Measurements from ENCODE around the gene ANKRD12. TPM values are rescaled to one million over a fixed set of nuclear protein-coding genes. Genes with fewer than 3 reads are reported as not detected.

The ANKRD12 gene
- total RNA-seq, 1 donor from 2014 or later = 11.4 TPM

- intact Hi-C loops (cut with DNase I) = loop anchor here (10.0 kb wide), 3 partner anchors 428 to 782 kb away; partner anchors contain the start of genes MTCL1, PPP4R1 and VAPA
- peaks cover 0 to 8% of the 10 kb centered on the region in 2 donors for H3K4me1 ChIP-seq
- no peak overlapping the region for H3K27ac ChIP-seq
- no peaks in the 10 kb centered on the region for H3K27me3 ChIP-seq
- H3K36me3 ChIP-seq = peaks cover 16 to 34% of the 10 kb centered on the region in 2 donors
- no peak for DNase-seq (ENCODE audit: low spot score in 2 of 2)
- TF ChIP-seq CTCF (IDR thresholded peaks at IDR 0.05) = no peak
- H3K9me3 ChIP-seq = no peaks in the 10 kb centered on the region
- H3K4me3 ChIP-seq = no peak overlapping the region
Observed at GRCh38 chr18:9133225-9133624, 3.4 kb upstream of the ANKRD12 start.

- intact Hi-C loops (cut with DNase I) = loop anchor here (5.0 to 10.0 kb wide), 5 partner anchors 78 to 780 kb away; partner anchors contain the start of genes MTCL1, PPP4R1 and VAPA
- no peak for DNase-seq (ENCODE audit: low spot score in 2 of 2)
- TF ChIP-seq CTCF (IDR thresholded peaks at IDR 0.05) = no peak
- no peaks in the 10 kb centered on the region for H3K27me3 ChIP-seq
- peaks cover 4 to 26% of the 10 kb centered on the region in 2 donors for H3K4me1 ChIP-seq
- H3K9me3 ChIP-seq = no peaks in the 10 kb centered on the region
- H3K36me3 ChIP-seq = peaks cover 0 to 17% of the 10 kb centered on the region in 2 donors
- peak overlapping the region; percentile 87 to 93 for H3K4me3 ChIP-seq
- peak overlapping the region; percentile 96 to 99 for H3K27ac ChIP-seq
Observed at GRCh38 chr18:9135081-9135911, 1.3 kb upstream of the ANKRD12 start.

GRCh38 chr18:9135912-9136314 is 668 bp upstream of the ANKRD12 start:
- Histone ChIP-seq H3K36me3 (peaks cover 0 to 17% of the 10 kb centered on the region in 2 donors), H3K4me3 (peak overlapping the region; percentile 87 to 93), H3K4me1 (peaks cover 4 to 30% of the 10 kb centered on the region in 2 donors), H3K27me3 (no peaks in the 10 kb centered on the region), H3K27ac (peak overlapping the region; percentile 96 to 99), H3K9me3 (no peaks in the 10 kb centered on the region)
- no peak for DNase-seq (ENCODE audit: low spot score in 2 of 2)
- TF ChIP-seq CTCF (IDR thresholded peaks at IDR 0.05) = no peak
- intact Hi-C loops (cut with DNase I) = loop anchor here (1.0 to 10.0 kb wide), 8 partner anchors 19 to 779 kb away; partner anchors contain the start of genes MTCL1, NDUFV2, PPP4R1 and RALBP1

GRCh38 chr18:9137168-9138066 is 836 bp downstream of the ANKRD12 start:
- Histone ChIP-seq H3K36me3 (peaks cover 0 to 7% of the 10 kb centered on the region in 2 donors), H3K27ac (peak overlapping the region; percentile 96 to 99), H3K4me3 (peak overlapping the region; percentile 87 to 93), H3K27me3 (no peaks in the 10 kb centered on the region), H3K4me1 (peaks cover 4 to 45% of the 10 kb centered on the region in 2 donors), H3K9me3 (no peaks in the 10 kb centered on the region)
- peak in 1 of 2 donors; percentile 73 for DNase-seq (ENCODE audit: low spot score in 2 of 2)
- no peak for TF ChIP-seq CTCF (IDR thresholded peaks at IDR 0.05)
- intact Hi-C loops (cut with DNase I) = loop anchor here (1.0 to 10.0 kb wide), 7 partner anchors 80 to 777 kb away; partner anchors contain the start of genes MTCL1, PPP4R1, RALBP1 and TWSG1

- no peak for DNase-seq (ENCODE audit: low spot score in 2 of 2)
- Histone ChIP-seq H3K4me3 (peak overlapping the region; percentile 87 to 93), H3K36me3 (no peaks in the 10 kb centered on the region), H3K27ac (peak overlapping the region; percentile 29 to 88), H3K27me3 (no peaks in the 10 kb centered on the region), H3K9me3 (no peaks in the 10 kb centered on the region), H3K4me1 (peaks cover 4 to 59% of the 10 kb centered on the region in 2 donors)
- intact Hi-C loops (cut with DNase I) = loop anchor here (5.0 to 10.0 kb wide), 5 partner anchors 82 to 775 kb away; partner anchors contain the start of genes MTCL1, PPP4R1 and VAPA
- TF ChIP-seq CTCF (IDR thresholded peaks at IDR 0.05) = no peak
Observed at GRCh38 chr18:9139400-9140039, 2.9 kb downstream of the ANKRD12 start.

Data from ascending aorta (tissue), 2 donors.